Gastrocnemius medialis (tissue), 4 donors: ENCODE data around the gene ERI2.

Source experiments
- POLR2A ChIP-seq, 2 donors: fragments of 450-650 bp; IDR thresholded peaks; one replicate each; pipeline ENCODE4 v1.6.1; 2017; ENCODE audit warnings: antibody characterized with exemption in 2 of 2, mild to moderate bottlenecking in 2 of 2, moderate library complexity in 2 of 2
- TF ChIP-seq, protein P1 (sequence below), 5 experiments: fragments of 450-650 bp in 3 of 5; fragments of 200-600 bp in 2 of 5; sonication (generic) in 2 of 5; IDR thresholded peaks in 4 of 5; conservative IDR thresholded peaks in 1 of 5; 1 replicate in 4 of 5; 2 replicates in 1 of 5; pipeline ENCODE4 v1.5.1; 2016 to 2019; ENCODE audit warnings: antibody characterized with exemption in 5 of 5, mild to moderate bottlenecking in 3 of 5, moderate library complexity in 3 of 5

DNA sequence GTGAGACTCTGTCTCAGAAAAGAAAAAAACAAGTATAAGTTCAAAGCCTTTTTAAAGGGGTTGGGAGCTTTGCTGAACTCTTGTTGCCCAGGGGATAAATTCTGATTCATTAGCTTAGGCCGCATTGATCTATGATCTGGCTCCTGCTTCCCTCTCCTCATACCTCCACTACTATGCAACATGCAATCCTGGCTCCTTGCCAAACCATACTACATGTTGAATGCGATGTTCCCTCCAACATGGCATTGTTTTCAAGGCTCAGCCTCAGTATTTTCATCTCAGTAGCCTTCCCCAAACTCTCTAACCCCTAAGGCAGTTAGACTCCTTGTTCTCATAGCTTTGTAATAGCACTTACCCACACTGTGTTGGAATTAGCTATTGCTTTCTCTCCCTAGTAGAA is 6.2 kb upstream of the ERI2 start:
- TF ChIP-seq, protein P1, sequence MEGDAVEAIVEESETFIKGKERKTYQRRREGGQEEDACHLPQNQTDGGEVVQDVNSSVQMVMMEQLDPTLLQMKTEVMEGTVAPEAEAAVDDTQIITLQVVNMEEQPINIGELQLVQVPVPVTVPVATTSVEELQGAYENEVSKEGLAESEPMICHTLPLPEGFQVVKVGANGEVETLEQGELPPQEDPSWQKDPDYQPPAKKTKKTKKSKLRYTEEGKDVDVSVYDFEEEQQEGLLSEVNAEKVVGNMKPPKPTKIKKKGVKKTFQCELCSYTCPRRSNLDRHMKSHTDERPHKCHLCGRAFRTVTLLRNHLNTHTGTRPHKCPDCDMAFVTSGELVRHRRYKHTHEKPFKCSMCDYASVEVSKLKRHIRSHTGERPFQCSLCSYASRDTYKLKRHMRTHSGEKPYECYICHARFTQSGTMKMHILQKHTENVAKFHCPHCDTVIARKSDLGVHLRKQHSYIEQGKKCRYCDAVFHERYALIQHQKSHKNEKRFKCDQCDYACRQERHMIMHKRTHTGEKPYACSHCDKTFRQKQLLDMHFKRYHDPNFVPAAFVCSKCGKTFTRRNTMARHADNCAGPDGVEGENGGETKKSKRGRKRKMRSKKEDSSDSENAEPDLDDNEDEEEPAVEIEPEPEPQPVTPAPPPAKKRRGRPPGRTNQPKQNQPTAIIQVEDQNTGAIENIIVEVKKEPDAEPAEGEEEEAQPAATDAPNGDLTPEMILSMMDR (IDR thresholded peaks at IDR 0.05 in 4 of 5, conservative IDR thresholded peaks at IDR 0.05 in 1 of 5), result no peak
- TF ChIP-seq POLR2A (IDR thresholded peaks at IDR 0.05), result no peak
